GM18520 (cell line): ENCODE measurements around the gene CEP70.

Experiments
- ATAC-seq: cut with Tn5 transposase; IDR thresholded peaks from one replicate; pipeline ENCODE4 v1.9.1; 2021; ENCODE audit not compliant: unreplicated experiment

Gene CEP70

GRCh38 chr3:138472141-138472825 lies 121.8 kb downstream of the CEP70 start:
- ATAC-seq, result no peak

DNA sequence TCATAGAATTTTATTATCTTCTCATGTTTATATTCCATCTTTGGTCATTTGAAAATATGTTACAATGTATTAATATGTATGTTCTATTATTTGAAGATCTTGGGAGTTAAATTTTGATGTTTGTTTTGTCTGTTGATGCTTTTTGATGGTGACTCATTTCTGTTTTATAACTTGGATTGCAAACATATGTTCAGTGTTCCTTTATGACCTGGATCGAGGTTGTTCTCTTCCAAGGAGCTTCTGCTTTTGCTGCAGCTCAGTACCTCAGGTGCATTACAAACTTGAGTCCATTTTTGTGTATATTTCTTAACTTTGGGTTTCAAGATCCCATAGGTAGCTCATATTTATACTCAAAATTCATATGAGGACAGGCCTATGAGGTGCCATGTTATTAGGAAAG lies 122.6 kb downstream of the CEP70 start:
- ATAC-seq, result no peak

GRCh38 chr3:138470687-138471086 lies 123.4 kb downstream of the CEP70 start:
- ATAC-seq, result no peak

- ATAC-seq, result no peak
Measured at GRCh38 chr3:138469874-138470273, 124.2 kb downstream of the CEP70 start.

- ATAC-seq, result no peak
Measured at GRCh38 chr3:138468886-138469285, 125.2 kb downstream of the CEP70 start.

GRCh38 chr3:138468451-138468850 lies 125.6 kb downstream of the CEP70 start:
- ATAC-seq, result no peak

- ATAC-seq, result no peak
Measured at GRCh38 chr3:138467931-138468330, 126.1 kb downstream of the CEP70 start.

DNA sequence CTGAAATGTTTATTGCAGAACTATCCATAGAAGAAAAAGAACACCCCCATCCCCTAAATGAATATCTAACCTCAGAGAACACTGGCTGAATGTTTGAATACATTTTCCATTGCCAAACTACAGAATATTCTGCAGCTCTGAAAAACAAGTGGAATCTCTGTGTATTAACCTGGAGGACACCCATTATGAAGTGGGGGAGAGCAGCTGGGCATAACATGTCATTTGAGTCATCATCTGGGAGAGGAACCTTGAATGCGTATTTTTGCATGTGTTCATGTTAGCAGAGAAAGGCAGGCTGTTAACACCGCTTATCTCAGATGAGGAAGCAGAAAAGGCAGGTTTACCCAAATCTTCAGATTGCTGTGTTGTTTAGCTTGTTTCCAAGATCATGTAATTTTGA lies 128.1 kb downstream of the CEP70 start:
- no peak for ATAC-seq

DNA sequence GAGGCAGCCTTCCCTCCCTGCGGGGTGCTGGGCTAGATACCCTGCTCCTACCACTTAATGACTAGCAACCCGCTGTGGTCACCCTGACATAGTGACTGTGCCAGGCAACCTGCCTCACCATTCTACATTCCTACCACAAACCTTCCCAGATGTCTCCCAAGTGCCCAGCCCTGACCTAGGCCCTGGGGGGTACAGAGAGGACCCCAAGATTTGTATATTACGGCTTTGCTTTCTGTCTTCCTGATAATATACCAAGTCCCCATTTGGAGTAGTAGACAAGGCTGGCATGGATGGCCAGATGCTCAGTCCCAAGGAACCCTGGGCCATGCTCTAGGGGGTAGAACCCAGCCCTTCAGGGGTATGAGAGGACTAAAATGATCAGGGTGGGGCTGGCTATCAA lies 128.6 kb downstream of the CEP70 start:
- ATAC-seq, result no peak

DNA sequence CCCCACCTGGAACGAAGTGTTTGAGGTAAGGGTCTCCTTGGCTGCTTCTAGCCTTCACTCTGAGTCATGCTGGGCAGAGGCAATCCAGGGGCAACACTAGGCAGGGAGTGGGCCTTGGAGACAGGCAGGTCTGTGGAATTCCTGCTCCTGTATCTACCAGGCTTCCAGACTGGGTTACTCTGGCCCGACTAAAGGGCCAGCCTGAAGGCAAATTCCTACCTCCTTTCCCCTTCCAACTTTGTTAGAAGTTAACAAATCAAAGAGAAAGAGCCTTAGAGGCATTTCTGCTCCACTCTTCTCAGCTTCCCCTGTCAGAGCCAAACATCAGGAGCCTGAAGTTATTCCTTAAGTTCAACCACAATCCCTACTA lies 129.6 kb downstream of the CEP70 start:
- no peak for ATAC-seq

DNA sequence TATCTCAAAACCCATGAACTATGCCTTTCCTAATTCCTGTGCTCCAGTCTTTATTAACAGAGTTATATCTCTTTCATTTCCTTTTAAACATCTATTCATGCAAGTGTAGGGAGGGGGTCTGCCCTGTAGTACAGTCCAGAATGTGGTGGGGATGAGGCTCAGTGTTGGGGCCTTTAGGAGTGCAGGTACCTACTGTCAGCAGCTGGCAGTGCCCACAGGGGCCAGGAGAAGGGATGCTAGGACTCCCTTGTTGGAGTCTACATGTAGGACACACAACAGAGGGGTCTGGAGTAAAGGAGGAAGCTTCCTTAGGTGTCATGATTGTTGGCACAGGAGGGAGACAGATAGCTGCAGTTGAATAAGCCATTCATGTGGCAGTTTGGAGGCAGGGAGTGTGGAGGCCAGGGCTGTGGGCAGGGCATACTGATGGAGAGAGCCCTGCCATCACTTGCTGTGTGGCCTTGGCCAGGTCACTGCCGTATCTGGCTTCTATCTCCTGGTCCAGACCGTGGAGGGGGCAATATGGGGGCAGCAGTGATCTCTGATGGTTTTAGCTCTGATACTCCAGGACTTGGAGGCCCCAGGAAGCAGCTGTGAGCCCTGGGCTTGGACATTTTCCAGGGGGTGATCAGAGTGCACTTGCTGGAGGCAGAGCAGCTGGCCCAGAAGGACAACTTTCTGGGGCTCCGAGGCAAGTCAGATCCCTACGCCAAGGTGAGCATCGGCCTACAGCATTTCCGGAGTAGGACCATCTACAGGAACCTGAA lies 130.2 kb downstream of the CEP70 start:
- no peak for ATAC-seq

DNA sequence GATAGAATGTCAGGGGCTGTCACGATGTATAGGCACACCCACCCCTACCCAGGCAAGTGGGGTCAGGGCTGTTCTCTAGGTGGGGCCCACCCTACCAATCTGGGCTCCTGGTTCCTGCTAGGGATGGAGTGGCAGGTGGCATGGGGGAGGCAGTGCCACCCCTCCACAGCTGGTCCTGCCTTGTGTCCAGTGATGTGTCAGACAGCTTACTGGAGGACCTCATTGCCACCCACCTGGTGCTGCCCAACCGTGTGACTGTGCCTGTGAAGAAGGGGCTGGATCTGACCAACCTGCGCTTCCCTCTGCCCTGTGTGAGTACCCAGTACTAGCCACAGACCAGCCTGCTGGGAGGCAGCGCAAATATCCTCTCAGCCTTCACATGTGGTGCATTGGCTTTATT lies 132.2 kb downstream of the CEP70 start:
- no peak for ATAC-seq

- no peak for ATAC-seq
Measured at GRCh38 chr3:138461246-138461645, 132.8 kb downstream of the CEP70 start.

- no peak for ATAC-seq
Measured at GRCh38 chr3:138460536-138461205, 133.4 kb downstream of the CEP70 start.

GRCh38 chr3:138459619-138460535 lies 134.2 kb downstream of the CEP70 start:
- no peak for ATAC-seq

DNA sequence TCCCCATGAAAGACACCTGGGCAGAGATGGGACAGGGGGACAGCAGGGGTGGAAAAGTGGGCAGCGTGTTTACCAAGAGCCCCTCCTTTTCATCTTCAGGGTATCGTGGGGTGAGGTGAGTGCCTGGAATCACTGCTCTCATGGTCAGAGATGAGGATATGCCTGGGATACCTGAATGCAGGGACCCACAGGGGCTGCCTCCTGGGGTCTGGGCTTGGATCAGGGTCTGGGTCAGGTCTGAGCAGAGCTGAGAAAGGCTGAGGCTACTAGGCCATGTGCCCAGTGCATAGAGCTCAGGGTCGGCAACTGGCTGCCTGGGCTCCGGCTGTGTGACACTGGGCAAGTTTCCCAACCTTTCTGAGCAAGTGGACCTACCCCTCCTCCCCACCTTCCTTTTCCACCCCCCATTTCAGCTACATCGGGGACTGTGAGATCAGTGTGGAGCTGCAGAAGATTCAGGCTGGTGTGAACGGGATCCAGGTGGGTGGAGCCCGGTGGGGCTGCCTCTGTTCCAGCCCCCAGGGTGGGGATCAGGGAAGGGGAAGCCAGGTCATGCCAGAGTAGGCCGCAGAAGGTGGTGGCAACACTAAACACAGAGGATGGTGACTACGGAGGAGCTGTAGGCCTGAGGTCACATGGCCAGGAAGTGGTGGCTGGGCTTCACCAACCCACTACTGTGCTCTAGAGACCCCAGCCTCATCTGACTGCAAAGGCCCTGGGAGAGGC lies 135.1 kb downstream of the CEP70 start:
- no peak for ATAC-seq

DNA sequence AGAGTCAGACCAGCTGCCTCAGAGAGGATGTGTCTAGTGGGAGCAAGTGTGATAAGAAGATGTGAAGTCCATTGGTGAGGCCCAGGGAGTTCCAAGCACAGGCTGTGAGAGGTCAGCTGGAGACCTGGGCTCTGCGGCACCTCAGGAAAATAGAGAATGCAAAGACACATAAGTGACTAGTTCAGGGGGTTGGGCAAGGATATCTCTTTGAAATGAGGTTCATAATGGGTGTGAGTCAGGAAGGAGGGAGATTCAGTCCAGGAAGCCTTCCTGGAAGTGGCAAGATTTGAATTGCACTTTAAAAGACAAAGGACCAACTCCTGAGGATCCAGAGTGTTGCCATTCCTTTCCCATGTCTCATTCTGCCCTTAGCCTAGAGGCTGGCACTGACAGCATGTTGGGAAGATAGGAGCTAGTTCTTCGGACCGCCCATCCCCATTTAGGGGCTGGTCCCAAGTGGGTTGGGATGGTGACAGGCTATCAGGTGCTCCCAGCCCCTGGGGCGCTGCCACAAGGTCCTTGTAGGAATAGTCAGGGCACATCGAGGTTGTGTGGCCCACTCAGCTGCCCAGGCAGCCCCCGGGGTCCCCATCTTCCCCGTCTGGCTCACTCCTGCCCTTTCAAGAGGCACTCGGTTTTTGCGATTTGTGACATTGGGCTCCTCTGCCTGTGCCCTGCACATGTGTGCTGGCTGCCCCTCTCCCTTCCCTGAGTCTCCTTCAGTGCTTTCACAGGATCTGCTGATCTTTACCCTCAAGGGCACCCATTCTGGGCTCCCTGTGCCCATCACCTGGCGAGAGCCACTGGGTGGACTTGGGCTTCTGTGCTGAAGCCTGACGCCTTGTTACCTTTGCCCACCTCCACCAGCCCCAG lies 136.0 kb downstream of the CEP70 start:
- no peak for ATAC-seq

DNA sequence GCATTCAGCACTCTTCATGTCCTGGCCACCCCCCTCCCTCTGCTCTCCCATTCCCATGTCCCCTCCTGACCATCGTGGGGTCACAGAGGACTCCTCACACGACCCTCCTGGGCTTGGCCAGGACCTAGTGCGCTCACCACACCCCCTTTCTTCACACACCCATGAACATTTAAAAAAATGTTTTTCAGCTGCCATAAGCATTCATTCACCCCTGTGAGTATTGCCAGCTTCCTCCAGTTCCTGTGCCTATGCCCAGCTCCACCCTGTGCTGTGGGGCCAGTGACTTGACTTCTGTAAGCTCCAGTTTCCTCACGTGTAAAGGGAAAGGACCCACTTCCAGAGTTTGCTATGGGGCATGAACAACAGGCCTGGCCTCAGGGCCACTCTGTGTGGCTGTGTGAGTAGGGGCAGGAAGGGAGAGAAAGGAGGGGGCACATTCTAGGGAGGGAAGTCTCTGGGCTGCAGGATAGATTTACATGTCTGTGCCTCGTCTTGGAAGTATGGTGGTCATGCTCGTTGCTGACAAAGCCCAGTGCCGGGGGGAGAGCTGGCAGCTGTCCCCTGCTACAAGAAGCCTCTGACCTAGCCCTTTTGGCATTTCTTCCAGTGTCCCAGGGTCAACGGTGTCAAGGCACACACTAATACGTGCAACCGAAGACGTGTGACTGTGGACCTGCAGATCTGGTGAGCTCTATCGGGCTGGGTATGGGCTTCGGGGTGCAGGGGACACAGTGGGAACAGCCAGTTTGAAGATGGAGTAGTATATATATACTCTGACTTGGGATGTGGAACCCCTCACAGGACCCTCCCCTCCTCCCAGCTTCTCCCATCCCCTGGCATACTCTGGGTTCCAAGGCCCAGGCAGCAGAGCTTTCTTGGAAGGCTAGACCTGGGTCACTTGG lies 136.8 kb downstream of the CEP70 start:
- no peak for ATAC-seq
